SK-N-SH (cell line): Measurements from ENCODE around the gene PAPPA2. TPM values are rescaled to one million over a fixed set of nuclear protein-coding genes. Genes with fewer than 3 reads are reported as not detected.

Experiments
- CTCF ChIA-PET: fragments of 300-600, 350-600 bp; formaldehyde crosslinking; extraction: SDS; loops from one replicate; lab custom pipeline; 2021; lab: Yijun Ruan, JAX
- POLR2A ChIA-PET: fragments of 350-600 bp; sonication (Branson Sonifier 250); formaldehyde crosslinking; extraction: SDS; loops from one replicate; lab custom pipeline; 2020; ENCODE audit warnings: antibody characterized with exemption, inconsistent platforms; lab: Yijun Ruan, JAX
- DNase-seq: peaks from one replicate; pipeline ENCODE4 v3.0.0; 2012
- H2AFZ ChIP-seq: fragments of 200-600 bp; sonication (generic); 2 replicates; pipeline ENCODE4 v1.8.1; 2016; ENCODE audit warnings: antibody characterized with exemption, mild to moderate bottlenecking, low read depth
- H3F3A ChIP-seq: fragments of 200-600 bp; sonication (generic); replicated peaks from 2 replicates; pipeline ENCODE3; 2016; ENCODE audit warnings: antibody characterized with exemption, mild to moderate bottlenecking; ENCODE audit not compliant: insufficient read depth
- H3K27ac ChIP-seq, 2 experiments: fragments of 200-500 bp in 1 of 2; fragments of 200-600 bp in 1 of 2; sonication (Bioruptor generic) in 1 of 2; sonication (generic), shearing (Covaris generic) in 1 of 2; 2 replicates each; pipeline versions ENCODE4 v1.5.1 to v1.6.1; 2014 to 2016; ENCODE audit warnings: low read depth in 2 of 2, inconsistent platforms in 1 of 2, low read length in 1 of 2, mild to moderate bottlenecking in 1 of 2, mixed read lengths in 1 of 2
- H3K27me3 ChIP-seq: fragments of 200-600 bp; sonication (generic), shearing (Covaris generic); 2 replicates; pipeline ENCODE4 v1.6.1; 2016; ENCODE audit warnings: mixed run types; ENCODE audit not compliant: insufficient read depth
- H3K36me3 ChIP-seq, 2 experiments: fragments of 200-500 bp in 1 of 2; fragments of 200-600 bp in 1 of 2; sonication (Bioruptor generic) in 1 of 2; sonication (generic) in 1 of 2; replicated peaks in 1 of 2; 2 replicates each; pipeline versions ENCODE3 to v1.5.1; 2014 to 2016; ENCODE audit warnings: low read length in 1 of 2, mild to moderate bottlenecking in 1 of 2; ENCODE audit not compliant: insufficient read depth in 2 of 2, control insufficient read depth in 1 of 2
- H3K4me1 ChIP-seq, 2 experiments: fragments of 200-500 bp in 1 of 2; fragments of 200-600 bp in 1 of 2; sonication (Bioruptor generic) in 1 of 2; sonication (generic), shearing (Covaris generic) in 1 of 2; 2 replicates each; pipeline versions ENCODE4 v1.5.1 to v1.6.1; 2014 to 2016; ENCODE audit warnings: low read depth in 1 of 2, low read length in 1 of 2, mixed run types in 1 of 2; ENCODE audit not compliant: insufficient read depth in 2 of 2, control insufficient read depth in 1 of 2
- H3K4me2 ChIP-seq: fragments of 200-600 bp; sonication (generic), shearing (Covaris generic); 2 replicates; pipeline ENCODE4 v1.6.1; 2017; ENCODE audit warnings: mixed run types
- H3K4me3 ChIP-seq, 2 experiments: fragments of 200-500 bp in 1 of 2; fragments of 200-600 bp in 1 of 2; sonication (Bioruptor generic) in 1 of 2; sonication (generic), shearing (Covaris generic) in 1 of 2; 2 replicates each; pipeline versions ENCODE4 v1.5.1 to v1.8.1; 2014 to 2016; ENCODE audit warnings: low read depth in 2 of 2, inconsistent platforms in 1 of 2, low read length in 1 of 2, mild to moderate bottlenecking in 1 of 2, mixed read lengths in 1 of 2, moderate library complexity in 1 of 2
- H3K79me2 ChIP-seq: fragments of 200-600 bp; sonication (generic); 2 replicates; pipeline ENCODE4 v1.8.1; 2017; ENCODE audit warnings: mild to moderate bottlenecking; ENCODE audit not compliant: insufficient read depth
- H3K9ac ChIP-seq: fragments of 200-600 bp; sonication (generic); 2 replicates; pipeline ENCODE4 v1.6.1; 2017; ENCODE audit warnings: mixed run types
- H3K9me2 ChIP-seq: fragments of 200-600 bp; sonication (generic); 2 replicates; pipeline ENCODE4 v1.6.1; 2017; ENCODE audit warnings: mixed run types
- H3K9me3 ChIP-seq: fragments of 200-600 bp; sonication (generic); 2 replicates; pipeline ENCODE4 v1.6.1; 2017; ENCODE audit warnings: mixed run types, mild to moderate bottlenecking, moderate library complexity
- H4K20me1 ChIP-seq: fragments of 200-600 bp; sonication (generic); 2 replicates; pipeline ENCODE4 v1.6.1; 2017; ENCODE audit warnings: mild to moderate bottlenecking, mixed run types; ENCODE audit not compliant: insufficient read depth
- CHD2 ChIP-seq: fragments of 150-350 bp; IDR thresholded peaks from 2 replicates; pipeline ENCODE4 v1.6.1; 2018; ENCODE audit warnings: low read length; ENCODE audit not compliant: partially characterized antibody
- FOXM1 ChIP-seq: IDR thresholded peaks from 2 replicates; pipeline ENCODE4 v1.4.0; 2012; ENCODE audit warnings: low read depth, mild to moderate bottlenecking
- GATA2 ChIP-seq: sonication (generic); formaldehyde crosslinking; IDR thresholded peaks from 2 replicates; pipeline ENCODE4 v1.5.0; 2020; ENCODE audit warnings: mild to moderate bottlenecking, missing genetic modification reagents
- IRF3 ChIP-seq: fragments of 150-350 bp; IDR thresholded peaks from 2 replicates; pipeline ENCODE4 v1.6.1; 2016; ENCODE audit warnings: mild to moderate bottlenecking, low read depth, low read length
- JUND ChIP-seq: IDR thresholded peaks from 2 replicates; pipeline ENCODE4 v1.4.0; 2012
- MAX ChIP-seq: IDR thresholded peaks from 2 replicates; pipeline ENCODE4 v1.4.0; 2012; ENCODE audit warnings: low read depth
- MEF2A ChIP-seq: IDR thresholded peaks from 2 replicates; pipeline ENCODE4 v1.4.0; 2012; ENCODE audit warnings: low read depth, borderline replicate concordance
- MXI1 ChIP-seq: IDR thresholded peaks from 2 replicates; pipeline ENCODE4 v1.6.1; 2012; ENCODE audit warnings: mild to moderate bottlenecking, low read depth, low read length, improper control_type of control experiment
- PBX3 ChIP-seq: IDR thresholded peaks from 2 replicates; pipeline ENCODE4; 2012
- RAD21 ChIP-seq: IDR thresholded peaks from 2 replicates; pipeline ENCODE4 v1.6.1; 2012; ENCODE audit warnings: mild to moderate bottlenecking, low read length
- RFX5 ChIP-seq: IDR thresholded peaks from 2 replicates; pipeline ENCODE4 v1.6.1; 2012; ENCODE audit warnings: mild to moderate bottlenecking, improper control_type of control experiment, low read length
- TAF1 ChIP-seq: IDR thresholded peaks from 2 replicates; pipeline ENCODE4 v1.6.1; 2012; ENCODE audit warnings: low read depth, mild to moderate bottlenecking, low read length, moderate library complexity, borderline replicate concordance
- USF1 ChIP-seq: IDR thresholded peaks from 2 replicates; pipeline ENCODE4 v1.4.0; 2012; ENCODE audit warnings: low read depth, borderline replicate concordance
- YY1 ChIP-seq: IDR thresholded peaks from 2 replicates; pipeline ENCODE4 v1.4.0; 2012; ENCODE audit warnings: low read depth, mild to moderate bottlenecking
- WGBS: methylation state at CpG from one replicate; pipeline ENCODE4 v1.1.6; 2017; ENCODE audit warnings: low lambda C conversion rate; 5-methylcytosine and 5-hydroxymethylcytosine counted together
- polyA plus RNA-seq, 3 experiments: library from polyadenylated mRNA; depleted of rRNA; stranded (reverse); fragments of >200 nt; gene quantifications; 2 replicates each; pipeline ENCODE4 v1.2.3, GENCODE V29; 2012

The PAPPA2 gene
- polyA plus RNA-seq, 1 of the 3 experiments (the other 2 are of a cell fraction): 0.02 TPM

GRCh38 chr1:176440176-176440575 is 22.8 kb upstream of the PAPPA2 start:
- Histone ChIP-seq H3K4me1 (no peaks in the 10 kb centered on the region), H3K27me3 (no peaks in the 10 kb centered on the region), H4K20me1 (no peaks in the 10 kb centered on the region), H3K4me3 (no peak overlapping the region), H3K9me3 (no peaks in the 10 kb centered on the region), H3K4me2 (no peak overlapping the region), H3K27ac (no peak overlapping the region), H3K36me3 (no peaks in the 10 kb centered on the region), H3K79me2 (no peaks in the 10 kb centered on the region), H3K9me2 (no peaks in the 10 kb centered on the region), H3F3A (no peaks in the 10 kb centered on the region), H3K9ac (no peak overlapping the region), H2AFZ (no peak overlapping the region)
- no peak for DNase-seq
- WGBS: 20% methylated on average over 2 of the region's 2 CpGs
- POLR2A ChIA-PET: no interaction called here
- CTCF ChIA-PET: interaction anchor here (1.3 kb wide), 1 partner anchor 251 kb away, joined by 4 read pairs; no protein-coding TSS in a partner anchor
- TF ChIP-seq JUND: no peak
- no peak for TF ChIP-seq CHD2
- TF ChIP-seq YY1: no peak
- TF ChIP-seq RFX5: no peak
- no peak for TF ChIP-seq MXI1
- TF ChIP-seq MAX: no peak
- no peak for TF ChIP-seq MEF2A
- no peak for TF ChIP-seq FOXM1

GRCh38 chr1:176444286-176444685 is 18.7 kb upstream of the PAPPA2 start:
- H3K4me3 ChIP-seq: no peak overlapping the region
- CTCF ChIA-PET: interaction anchor here (1.4 to 1.7 kb wide), 2 partner anchors 13 to 1071 kb away, joined by 4 to 5 read pairs; no protein-coding TSS in a partner anchor
- H3K79me2 ChIP-seq: no peaks in the 10 kb centered on the region
- no peak overlapping the region for H3K4me2 ChIP-seq
- H3K27me3 ChIP-seq: no peaks in the 10 kb centered on the region
- H3K4me1 ChIP-seq: no peaks in the 10 kb centered on the region
- no peaks in the 10 kb centered on the region for H3K9me3 ChIP-seq
- no peak for TF ChIP-seq TAF1
- no peak for TF ChIP-seq IRF3
- no peak for TF ChIP-seq JUND
- TF ChIP-seq USF1: no peak
- no peak for TF ChIP-seq GATA2 (CRISPR knock-in tag)
- TF ChIP-seq PBX3: no peak
- peak; percentile 23; the same call in 1 of the 2 replicates for TF ChIP-seq RAD21
- TF ChIP-seq, all 33 proteins: peak for 1
- Histone ChIP-seq H2AFZ (no peak overlapping the region), H3K9me2 (no peaks in the 10 kb centered on the region), H4K20me1 (no peaks in the 10 kb centered on the region), H3K9ac (no peak overlapping the region), H3K27ac (no peak overlapping the region), H3K36me3 (no peaks in the 10 kb centered on the region), H3F3A (no peaks in the 10 kb centered on the region)
- 3% methylated on average over 4 of the region's 4 CpGs for WGBS
- no peak for DNase-seq
- POLR2A ChIA-PET: no interaction called here
